D721Med (cell line): ENCODE measurements around the gene CCDC137.

Experiments
- DNase-seq: peaks from one replicate; pipeline ENCODE4 v3.0.0; 2011; ENCODE audit warnings: low spot score; ENCODE audit not compliant: insufficient read length
- FAIRE-seq: peaks from 2 replicates; lab custom pipeline; 2011; peaks lifted over from hg19 to GRCh38; lab: Jason Lieb, UNC
- CTCF ChIP-seq: IDR thresholded peaks from 2 replicates; pipeline ENCODE4 v1.5.1; 2012; ENCODE audit warnings: mild to moderate bottlenecking, control low read depth; ENCODE audit not compliant: insufficient read depth; ENCODE audit errors: missing control alignments

CCDC137 gene

GRCh38 chr17:81706757-81707624 lies 40.5 kb downstream of the CCDC137 start:
- no peak for DNase-seq
- no peak for TF ChIP-seq CTCF
- FAIRE-seq: no peak

DNA sequence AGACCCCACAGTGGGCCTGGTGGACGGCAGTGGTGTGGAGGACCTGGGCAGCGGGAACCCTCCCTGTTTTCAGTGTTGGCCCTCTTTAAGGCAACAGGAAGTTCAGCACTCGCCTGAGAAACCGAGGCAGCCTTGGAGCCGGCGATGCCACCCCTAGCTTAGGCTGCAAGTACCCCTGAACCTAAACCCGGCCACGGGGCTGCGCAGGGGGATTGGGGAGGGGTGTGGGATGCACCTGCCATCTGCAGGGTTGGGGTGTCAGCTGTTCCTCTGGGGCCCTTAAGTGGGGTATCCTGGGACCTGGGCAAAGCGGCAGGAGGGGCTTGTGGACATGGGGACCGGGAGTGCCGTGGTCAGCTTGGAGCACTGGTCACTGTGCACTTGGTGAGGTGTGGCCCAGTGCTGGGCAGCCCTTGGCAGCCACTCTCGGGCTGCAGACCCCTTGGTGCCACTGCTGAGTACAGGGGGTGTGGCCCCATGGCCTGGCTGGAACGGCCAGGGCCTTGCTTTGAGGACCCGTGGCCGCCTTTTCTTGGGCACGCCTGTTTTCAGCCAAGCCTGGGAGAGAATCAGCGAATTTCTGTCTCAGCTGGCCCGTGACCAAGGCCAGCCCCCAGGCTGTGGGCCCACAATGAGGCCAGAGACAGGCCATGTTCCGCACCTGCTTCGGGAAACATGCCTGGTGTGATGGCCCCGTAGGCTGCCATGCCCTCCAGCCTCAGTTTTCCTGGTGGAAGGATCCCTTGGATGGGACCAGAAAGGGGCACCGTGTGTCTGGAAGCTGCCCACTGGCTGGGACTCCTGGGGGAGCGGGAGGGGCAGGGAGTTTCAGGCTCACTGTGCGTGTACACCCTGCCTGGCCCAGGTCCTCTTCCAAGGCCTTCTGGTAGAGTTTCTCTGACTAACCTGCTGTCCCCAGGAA lies 41.4 kb downstream of the CCDC137 start:
- no peak for TF ChIP-seq CTCF
- no peak for FAIRE-seq
- DNase-seq: no peak

- DNase-seq (no peak), FAIRE-seq (no peak)
- no peak for TF ChIP-seq CTCF
These were observed 42.2 kb downstream of the CCDC137 start for GRCh38 chr17:81708739-81709185.

DNA sequence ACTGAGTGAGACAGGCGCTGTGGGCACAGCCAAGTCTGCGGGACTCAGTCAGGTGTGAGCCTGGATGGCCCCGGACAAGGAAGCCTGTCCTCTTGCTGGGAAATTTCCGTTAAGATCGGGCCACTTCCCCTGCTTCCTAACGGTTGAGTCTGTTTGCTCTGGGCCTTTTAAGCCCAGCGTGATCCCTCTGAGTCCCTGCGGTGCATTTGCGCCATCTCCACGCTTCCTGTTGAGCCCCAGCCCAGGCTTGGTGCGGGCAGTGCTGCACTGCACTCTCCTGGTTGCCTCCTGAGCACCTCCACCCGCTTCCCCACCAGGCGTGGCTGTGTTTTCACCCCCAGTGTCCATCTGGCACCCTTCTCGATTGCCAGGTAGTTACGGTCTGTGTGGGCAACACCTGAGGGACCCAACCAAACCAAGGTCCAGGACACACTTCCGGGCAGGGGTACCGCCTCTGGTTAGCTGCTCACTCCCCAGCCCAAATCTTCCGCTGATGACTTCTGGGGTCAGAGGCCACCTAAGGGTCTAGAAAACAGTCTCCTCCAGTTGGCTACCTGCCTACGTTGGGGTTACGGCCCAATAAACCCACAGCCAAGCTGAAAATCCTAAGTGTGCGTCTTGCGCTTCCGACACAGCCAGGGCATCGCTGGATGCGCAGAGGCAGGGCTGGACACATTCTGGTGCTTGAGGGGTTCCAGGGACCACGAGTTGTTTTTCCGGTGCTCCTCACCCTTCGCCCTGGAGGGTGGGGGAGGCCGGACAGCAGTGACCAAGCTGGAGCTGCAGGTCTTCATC lies 44.2 kb downstream of the CCDC137 start:
- FAIRE-seq: no peak

GRCh38 chr17:81711814-81712467 lies 45.4 kb downstream of the CCDC137 start, which contains the start of gene SLC25A10:
SLC25A10 (plus strand) TSS chr17:81712284; CDS start chr17:81712427, 143 bp downstream.
- FAIRE-seq: no peak
- DNase-seq: peak; percentile 86
- no peak for TF ChIP-seq CTCF

More for the DNA sequence above, 44.2 kb downstream of the CCDC137 start:
- DNase-seq: no peak
- peak; percentile 0 for TF ChIP-seq CTCF

DNA sequence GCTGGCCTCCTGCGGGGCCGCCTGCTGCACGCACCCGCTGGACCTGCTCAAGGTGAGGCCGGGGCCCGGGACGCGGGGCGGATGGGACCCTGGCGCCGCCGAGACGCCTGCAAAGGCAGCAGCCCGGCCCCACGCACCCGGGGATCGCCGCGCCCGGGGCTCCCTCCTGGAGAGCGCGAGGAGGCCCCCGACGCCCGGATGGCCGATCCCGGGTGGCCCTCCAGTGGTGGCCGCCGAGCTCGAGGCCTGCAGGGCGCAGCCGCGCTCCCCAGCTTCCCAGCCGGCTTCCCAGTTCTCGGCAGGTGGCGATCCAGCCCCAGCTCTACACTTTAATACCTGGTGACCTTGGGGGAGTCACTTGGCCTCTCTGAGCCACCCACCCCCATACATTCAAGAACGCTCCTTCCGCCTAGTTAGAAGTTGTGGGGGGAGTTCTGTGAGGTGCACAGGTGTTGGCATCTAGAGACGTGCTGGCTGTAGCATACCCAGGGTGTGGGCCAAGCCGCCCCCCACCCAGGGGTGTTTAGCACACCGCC lies 46.0 kb downstream of the CCDC137 start:
- TF ChIP-seq CTCF: no peak
- no peak for FAIRE-seq
- no peak for DNase-seq
